GM23338 (cell line): ENCODE measurements around the gene NSUN3.

Source experiments
- CREB1 ChIP-seq: fragments of 250-450 bp; sonication (Bioruptor Pico); IDR thresholded peaks from 2 replicates; pipeline ENCODE4 v1.5.0; 2020; ENCODE audit warnings: low read depth, mild to moderate bottlenecking, moderate library complexity
- EZH2 ChIP-seq: fragments of 200-600 bp; sonication (generic); IDR thresholded peaks from one replicate; pipeline ENCODE4 v1.8.0; 2017; ENCODE audit warnings: antibody characterized with exemption, mild to moderate bottlenecking, low read depth; ENCODE audit not compliant: unreplicated experiment
- EZH2phosphoT487 ChIP-seq: fragments of 200-600 bp; sonication (generic); IDR thresholded peaks from one replicate; pipeline ENCODE4 v1.8.1; 2018; ENCODE audit warnings: antibody characterized with exemption; ENCODE audit not compliant: unreplicated experiment
- POLR2AphosphoS5 ChIP-seq: IDR thresholded peaks from 2 replicates; pipeline ENCODE4 v1.6.1; 2016; ENCODE audit warnings: antibody characterized with exemption, low read depth
- ZNF114 ChIP-seq: fragments of 250-450 bp; sonication (Bioruptor Pico); IDR thresholded peaks from 2 replicates; pipeline ENCODE4 v1.5.0; 2020; ENCODE audit warnings: mild to moderate bottlenecking, moderate library complexity
- TF ChIP-seq, protein P1 (sequence below), 2 experiments: fragments of 200-600 bp in 1 of 2; sonication (generic) in 1 of 2; conservative IDR thresholded peaks; 2 replicates each; pipeline versions ENCODE4 v1.5.1 to v1.6.1; 2016 to 2017; ENCODE audit warnings: antibody characterized with exemption in 2 of 2, low read depth in 2 of 2, mild to moderate bottlenecking in 2 of 2, moderate library complexity in 1 of 2
- TF ChIP-seq, protein P2 (sequence below): IDR thresholded peaks from one replicate; pipeline ENCODE4 v1.6.1; 2018; ENCODE audit warnings: antibody characterized with exemption; ENCODE audit not compliant: unreplicated experiment
- TF ChIP-seq, protein P3 (sequence below): fragments of 250-450 bp; sonication (Bioruptor Pico); IDR thresholded peaks from 2 replicates; pipeline ENCODE4 v1.5.0; 2020; ENCODE audit warnings: mild to moderate bottlenecking, moderate library complexity
- TF ChIP-seq, protein P4 (sequence below): IDR thresholded peaks from 2 replicates; pipeline ENCODE4 v1.6.1; 2016; ENCODE audit warnings: antibody characterized with exemption

DNA sequence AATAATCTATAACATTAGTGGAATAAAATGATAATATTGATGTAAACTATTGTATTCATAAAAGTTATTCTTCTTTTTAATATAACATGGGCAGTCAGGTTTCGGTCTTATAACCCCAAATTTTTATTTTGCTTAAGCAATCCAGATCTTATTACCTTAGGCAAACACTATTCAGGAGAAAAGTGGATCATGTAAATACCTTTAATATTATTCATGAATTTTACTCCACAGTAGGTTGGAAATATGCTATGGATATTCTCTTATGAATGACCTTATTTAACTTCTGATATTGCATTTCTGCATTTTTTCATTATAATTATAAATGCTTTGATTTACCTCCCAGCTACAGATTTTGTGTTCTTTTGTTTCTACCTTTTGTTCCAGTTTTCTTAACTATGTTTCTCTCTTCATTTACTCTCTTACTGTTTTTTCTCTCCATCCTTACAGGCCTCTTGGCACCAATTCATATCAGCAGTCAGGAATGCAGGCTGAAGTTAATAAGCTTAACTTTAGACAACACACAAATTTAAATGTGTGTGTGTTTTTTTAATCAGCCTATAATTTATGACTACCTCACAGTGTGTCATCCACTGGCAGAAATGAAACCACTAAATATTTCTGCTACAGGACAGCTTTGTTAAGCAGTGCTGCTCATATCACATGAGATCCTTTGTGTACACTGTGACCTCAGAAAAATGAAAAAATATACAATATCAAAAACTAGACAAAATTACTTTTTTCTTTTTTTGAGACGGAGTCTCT, 111.0 kb downstream of the NSUN3 start:
- TF ChIP-seq, protein P1, sequence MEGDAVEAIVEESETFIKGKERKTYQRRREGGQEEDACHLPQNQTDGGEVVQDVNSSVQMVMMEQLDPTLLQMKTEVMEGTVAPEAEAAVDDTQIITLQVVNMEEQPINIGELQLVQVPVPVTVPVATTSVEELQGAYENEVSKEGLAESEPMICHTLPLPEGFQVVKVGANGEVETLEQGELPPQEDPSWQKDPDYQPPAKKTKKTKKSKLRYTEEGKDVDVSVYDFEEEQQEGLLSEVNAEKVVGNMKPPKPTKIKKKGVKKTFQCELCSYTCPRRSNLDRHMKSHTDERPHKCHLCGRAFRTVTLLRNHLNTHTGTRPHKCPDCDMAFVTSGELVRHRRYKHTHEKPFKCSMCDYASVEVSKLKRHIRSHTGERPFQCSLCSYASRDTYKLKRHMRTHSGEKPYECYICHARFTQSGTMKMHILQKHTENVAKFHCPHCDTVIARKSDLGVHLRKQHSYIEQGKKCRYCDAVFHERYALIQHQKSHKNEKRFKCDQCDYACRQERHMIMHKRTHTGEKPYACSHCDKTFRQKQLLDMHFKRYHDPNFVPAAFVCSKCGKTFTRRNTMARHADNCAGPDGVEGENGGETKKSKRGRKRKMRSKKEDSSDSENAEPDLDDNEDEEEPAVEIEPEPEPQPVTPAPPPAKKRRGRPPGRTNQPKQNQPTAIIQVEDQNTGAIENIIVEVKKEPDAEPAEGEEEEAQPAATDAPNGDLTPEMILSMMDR (conservative IDR thresholded peaks at IDR 0.05; ENCODE audit: low read depth in 2 of 2): no peak
- TF ChIP-seq, protein P2, sequence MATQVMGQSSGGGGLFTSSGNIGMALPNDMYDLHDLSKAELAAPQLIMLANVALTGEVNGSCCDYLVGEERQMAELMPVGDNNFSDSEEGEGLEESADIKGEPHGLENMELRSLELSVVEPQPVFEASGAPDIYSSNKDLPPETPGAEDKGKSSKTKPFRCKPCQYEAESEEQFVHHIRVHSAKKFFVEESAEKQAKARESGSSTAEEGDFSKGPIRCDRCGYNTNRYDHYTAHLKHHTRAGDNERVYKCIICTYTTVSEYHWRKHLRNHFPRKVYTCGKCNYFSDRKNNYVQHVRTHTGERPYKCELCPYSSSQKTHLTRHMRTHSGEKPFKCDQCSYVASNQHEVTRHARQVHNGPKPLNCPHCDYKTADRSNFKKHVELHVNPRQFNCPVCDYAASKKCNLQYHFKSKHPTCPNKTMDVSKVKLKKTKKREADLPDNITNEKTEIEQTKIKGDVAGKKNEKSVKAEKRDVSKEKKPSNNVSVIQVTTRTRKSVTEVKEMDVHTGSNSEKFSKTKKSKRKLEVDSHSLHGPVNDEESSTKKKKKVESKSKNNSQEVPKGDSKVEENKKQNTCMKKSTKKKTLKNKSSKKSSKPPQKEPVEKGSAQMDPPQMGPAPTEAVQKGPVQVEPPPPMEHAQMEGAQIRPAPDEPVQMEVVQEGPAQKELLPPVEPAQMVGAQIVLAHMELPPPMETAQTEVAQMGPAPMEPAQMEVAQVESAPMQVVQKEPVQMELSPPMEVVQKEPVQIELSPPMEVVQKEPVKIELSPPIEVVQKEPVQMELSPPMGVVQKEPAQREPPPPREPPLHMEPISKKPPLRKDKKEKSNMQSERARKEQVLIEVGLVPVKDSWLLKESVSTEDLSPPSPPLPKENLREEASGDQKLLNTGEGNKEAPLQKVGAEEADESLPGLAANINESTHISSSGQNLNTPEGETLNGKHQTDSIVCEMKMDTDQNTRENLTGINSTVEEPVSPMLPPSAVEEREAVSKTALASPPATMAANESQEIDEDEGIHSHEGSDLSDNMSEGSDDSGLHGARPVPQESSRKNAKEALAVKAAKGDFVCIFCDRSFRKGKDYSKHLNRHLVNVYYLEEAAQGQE: no peak
- no peak for TF ChIP-seq EZH2
- no peak for TF ChIP-seq CREB1
- TF ChIP-seq POLR2AphosphoS5: no peak
- no peak for TF ChIP-seq EZH2phosphoT487
- TF ChIP-seq, protein P3, sequence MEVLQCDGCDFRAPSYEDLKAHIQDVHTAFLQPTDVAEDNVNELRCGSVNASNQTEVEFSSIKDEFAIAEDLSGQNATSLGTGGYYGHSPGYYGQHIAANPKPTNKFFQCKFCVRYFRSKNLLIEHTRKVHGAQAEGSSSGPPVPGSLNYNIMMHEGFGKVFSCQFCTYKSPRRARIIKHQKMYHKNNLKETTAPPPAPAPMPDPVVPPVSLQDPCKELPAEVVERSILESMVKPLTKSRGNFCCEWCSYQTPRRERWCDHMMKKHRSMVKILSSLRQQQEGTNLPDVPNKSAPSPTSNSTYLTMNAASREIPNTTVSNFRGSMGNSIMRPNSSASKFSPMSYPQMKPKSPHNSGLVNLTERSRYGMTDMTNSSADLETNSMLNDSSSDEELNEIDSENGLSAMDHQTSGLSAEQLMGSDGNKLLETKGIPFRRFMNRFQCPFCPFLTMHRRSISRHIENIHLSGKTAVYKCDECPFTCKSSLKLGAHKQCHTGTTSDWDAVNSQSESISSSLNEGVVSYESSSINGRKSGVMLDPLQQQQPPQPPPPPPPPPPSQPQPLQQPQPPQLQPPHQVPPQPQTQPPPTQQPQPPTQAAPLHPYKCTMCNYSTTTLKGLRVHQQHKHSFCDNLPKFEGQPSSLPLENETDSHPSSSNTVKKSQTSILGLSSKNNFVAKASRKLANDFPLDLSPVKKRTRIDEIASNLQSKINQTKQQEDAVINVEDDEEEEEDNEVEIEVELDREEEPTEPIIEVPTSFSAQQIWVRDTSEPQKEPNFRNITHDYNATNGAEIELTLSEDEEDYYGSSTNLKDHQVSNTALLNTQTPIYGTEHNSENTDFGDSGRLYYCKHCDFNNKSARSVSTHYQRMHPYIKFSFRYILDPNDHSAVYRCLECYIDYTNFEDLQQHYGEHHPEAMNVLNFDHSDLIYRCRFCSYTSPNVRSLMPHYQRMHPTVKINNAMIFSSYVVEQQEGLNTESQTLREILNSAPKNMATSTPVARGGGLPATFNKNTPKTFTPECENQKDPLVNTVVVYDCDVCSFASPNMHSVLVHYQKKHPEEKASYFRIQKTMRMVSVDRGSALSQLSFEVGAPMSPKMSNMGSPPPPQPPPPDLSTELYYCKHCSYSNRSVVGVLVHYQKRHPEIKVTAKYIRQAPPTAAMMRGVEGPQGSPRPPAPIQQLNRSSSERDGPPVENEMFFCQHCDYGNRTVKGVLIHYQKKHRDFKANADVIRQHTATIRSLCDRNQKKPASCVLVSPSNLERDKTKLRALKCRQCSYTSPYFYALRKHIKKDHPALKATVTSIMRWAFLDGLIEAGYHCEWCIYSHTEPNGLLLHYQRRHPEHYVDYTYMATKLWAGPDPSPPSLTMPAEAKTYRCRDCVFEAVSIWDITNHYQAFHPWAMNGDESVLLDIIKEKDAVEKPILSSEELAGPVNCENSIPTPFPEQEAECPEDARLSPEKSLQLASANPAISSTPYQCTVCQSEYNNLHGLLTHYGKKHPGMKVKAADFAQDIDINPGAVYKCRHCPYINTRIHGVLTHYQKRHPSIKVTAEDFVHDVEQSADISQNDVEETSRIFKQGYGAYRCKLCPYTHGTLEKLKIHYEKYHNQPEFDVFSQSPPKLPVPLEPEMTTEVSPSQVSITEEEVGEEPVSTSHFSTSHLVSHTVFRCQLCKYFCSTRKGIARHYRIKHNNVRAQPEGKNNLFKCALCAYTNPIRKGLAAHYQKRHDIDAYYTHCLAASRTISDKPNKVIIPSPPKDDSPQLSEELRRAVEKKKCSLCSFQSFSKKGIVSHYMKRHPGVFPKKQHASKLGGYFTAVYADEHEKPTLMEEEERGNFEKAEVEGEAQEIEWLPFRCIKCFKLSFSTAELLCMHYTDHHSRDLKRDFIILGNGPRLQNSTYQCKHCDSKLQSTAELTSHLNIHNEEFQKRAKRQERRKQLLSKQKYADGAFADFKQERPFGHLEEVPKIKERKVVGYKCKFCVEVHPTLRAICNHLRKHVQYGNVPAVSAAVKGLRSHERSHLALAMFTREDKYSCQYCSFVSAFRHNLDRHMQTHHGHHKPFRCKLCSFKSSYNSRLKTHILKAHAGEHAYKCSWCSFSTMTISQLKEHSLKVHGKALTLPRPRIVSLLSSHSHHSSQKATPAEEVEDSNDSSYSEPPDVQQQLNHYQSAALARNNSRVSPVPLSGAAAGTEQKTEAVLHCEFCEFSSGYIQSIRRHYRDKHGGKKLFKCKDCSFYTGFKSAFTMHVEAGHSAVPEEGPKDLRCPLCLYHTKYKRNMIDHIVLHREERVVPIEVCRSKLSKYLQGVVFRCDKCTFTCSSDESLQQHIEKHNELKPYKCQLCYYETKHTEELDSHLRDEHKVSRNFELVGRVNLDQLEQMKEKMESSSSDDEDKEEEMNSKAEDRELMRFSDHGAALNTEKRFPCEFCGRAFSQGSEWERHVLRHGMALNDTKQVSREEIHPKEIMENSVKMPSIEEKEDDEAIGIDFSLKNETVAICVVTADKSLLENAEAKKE (CRISPR knock-in tag): no peak
- no peak for TF ChIP-seq ZNF114
- TF ChIP-seq, protein P4, sequence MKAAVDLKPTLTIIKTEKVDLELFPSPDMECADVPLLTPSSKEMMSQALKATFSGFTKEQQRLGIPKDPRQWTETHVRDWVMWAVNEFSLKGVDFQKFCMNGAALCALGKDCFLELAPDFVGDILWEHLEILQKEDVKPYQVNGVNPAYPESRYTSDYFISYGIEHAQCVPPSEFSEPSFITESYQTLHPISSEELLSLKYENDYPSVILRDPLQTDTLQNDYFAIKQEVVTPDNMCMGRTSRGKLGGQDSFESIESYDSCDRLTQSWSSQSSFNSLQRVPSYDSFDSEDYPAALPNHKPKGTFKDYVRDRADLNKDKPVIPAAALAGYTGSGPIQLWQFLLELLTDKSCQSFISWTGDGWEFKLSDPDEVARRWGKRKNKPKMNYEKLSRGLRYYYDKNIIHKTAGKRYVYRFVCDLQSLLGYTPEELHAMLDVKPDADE: no peak
